Prostate gland (tissue), 2 donors: ENCODE data around the gene ZNF700.

Experiments used
- POLR2A ChIP-seq: fragments of 450-650 bp; IDR thresholded peaks from one replicate; pipeline ENCODE4 v1.6.1; 2016; ENCODE audit warnings: antibody characterized with exemption, mild to moderate bottlenecking
- TF ChIP-seq, protein P1 (sequence below), 4 experiments: fragments of 200-600 bp in 2 of 4; fragments of 450-650 bp in 2 of 4; sonication (generic) in 2 of 4; IDR thresholded peaks; 1 replicate in 3 of 4; 2 replicates in 1 of 4; pipeline ENCODE4 v1.5.1; 2016 to 2019; ENCODE audit warnings: antibody characterized with exemption in 4 of 4, mild to moderate bottlenecking in 2 of 4, moderate library complexity in 2 of 4

DNA sequence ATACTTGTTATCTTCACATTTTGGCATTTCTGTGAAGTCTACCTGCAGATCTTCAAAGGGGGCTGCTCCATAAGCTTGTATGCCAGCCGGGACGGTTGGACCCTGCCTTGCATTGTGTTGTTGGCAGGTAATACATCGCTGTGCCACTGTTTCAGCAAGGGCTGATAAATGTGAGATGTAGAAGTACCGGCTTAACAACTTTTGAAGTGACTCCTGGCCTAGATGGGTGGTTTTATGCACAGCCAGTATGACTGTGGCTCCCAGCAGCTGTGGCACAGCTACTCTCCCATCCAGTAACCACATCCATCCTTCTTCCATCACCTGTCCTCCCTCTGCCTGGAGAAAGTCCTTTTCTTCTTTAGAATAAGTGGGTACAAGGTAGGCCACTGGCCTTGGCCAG is 19.7 kb downstream of the ZNF700 start:
- TF ChIP-seq, protein P1, sequence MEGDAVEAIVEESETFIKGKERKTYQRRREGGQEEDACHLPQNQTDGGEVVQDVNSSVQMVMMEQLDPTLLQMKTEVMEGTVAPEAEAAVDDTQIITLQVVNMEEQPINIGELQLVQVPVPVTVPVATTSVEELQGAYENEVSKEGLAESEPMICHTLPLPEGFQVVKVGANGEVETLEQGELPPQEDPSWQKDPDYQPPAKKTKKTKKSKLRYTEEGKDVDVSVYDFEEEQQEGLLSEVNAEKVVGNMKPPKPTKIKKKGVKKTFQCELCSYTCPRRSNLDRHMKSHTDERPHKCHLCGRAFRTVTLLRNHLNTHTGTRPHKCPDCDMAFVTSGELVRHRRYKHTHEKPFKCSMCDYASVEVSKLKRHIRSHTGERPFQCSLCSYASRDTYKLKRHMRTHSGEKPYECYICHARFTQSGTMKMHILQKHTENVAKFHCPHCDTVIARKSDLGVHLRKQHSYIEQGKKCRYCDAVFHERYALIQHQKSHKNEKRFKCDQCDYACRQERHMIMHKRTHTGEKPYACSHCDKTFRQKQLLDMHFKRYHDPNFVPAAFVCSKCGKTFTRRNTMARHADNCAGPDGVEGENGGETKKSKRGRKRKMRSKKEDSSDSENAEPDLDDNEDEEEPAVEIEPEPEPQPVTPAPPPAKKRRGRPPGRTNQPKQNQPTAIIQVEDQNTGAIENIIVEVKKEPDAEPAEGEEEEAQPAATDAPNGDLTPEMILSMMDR (IDR thresholded peaks at IDR 0.05): no peak
- no peak for TF ChIP-seq POLR2A
